ENCODE data around the gene DNMBP.

DNA sequence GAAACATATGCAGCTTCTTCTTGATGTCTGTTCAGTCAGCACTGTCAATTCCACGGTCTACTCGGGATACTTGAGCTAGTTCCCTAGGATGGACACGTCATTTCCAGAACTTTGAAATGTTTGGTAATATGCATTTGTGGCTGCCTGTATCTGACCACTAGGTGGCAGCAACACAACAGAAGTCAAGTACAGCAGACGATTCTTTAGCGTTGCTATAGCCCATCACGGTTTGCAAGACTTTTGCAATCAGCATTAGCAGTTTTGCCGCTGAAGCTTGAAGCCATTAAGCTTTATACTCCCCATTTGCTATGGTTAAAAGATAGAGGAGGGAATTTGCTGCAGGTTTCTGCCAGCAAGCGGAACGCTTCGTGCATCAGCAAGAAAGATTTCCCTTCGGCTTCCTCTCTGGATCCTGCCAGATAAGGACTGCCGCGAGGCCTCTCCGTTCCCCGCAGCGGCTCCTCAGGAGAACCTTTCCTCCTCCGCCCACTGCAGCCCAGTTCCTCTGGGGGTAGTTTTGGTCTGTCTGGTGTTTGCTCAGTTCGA, 163.8 kb downstream of the DNMBP start:
- TF ChIP-seq, protein P1, sequence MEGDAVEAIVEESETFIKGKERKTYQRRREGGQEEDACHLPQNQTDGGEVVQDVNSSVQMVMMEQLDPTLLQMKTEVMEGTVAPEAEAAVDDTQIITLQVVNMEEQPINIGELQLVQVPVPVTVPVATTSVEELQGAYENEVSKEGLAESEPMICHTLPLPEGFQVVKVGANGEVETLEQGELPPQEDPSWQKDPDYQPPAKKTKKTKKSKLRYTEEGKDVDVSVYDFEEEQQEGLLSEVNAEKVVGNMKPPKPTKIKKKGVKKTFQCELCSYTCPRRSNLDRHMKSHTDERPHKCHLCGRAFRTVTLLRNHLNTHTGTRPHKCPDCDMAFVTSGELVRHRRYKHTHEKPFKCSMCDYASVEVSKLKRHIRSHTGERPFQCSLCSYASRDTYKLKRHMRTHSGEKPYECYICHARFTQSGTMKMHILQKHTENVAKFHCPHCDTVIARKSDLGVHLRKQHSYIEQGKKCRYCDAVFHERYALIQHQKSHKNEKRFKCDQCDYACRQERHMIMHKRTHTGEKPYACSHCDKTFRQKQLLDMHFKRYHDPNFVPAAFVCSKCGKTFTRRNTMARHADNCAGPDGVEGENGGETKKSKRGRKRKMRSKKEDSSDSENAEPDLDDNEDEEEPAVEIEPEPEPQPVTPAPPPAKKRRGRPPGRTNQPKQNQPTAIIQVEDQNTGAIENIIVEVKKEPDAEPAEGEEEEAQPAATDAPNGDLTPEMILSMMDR (IDR thresholded peaks at IDR 0.05) = peak in 5 of 7 experiments; percentile 86 to 97 (median 95)
- TF ChIP-seq POLR2A (IDR thresholded peaks at IDR 0.05) (no peak), POLR2AphosphoS5 (IDR thresholded peaks at IDR 0.05) (peak in 1 of 3 donors; percentile 72), EP300 (IDR thresholded peaks at IDR 0.05) (no peak)

Data from stomach (tissue), 4 donors.